Ectodermal cell (in vitro differentiated cells): ENCODE measurements around the gene ABCB6.
A peak's percentile ranks its signal among the peaks of the same experiment; 100 is the strongest.

ENCODE experiments used
- H3K27ac ChIP-seq: 2 replicates; pipeline ENCODE4 v1.7.0; 2013; ENCODE audit warnings: mild to moderate bottlenecking, low read depth, low read length; ENCODE audit not compliant: insufficient read depth, poor library complexity, severe bottlenecking
- H3K27me3 ChIP-seq: 2 replicates; pipeline ENCODE4 v1.7.0; 2013; ENCODE audit warnings: mild to moderate bottlenecking, low read length; ENCODE audit not compliant: insufficient read depth, control insufficient read depth, poor library complexity, severe bottlenecking
- H3K36me3 ChIP-seq: one replicate; pipeline ENCODE4 v1.7.0; 2013; ENCODE audit warnings: low read length; ENCODE audit not compliant: control insufficient read depth, insufficient read depth
- H3K4me1 ChIP-seq: one replicate; pipeline ENCODE4 v1.7.0; 2013; ENCODE audit warnings: low read length; ENCODE audit not compliant: control insufficient read depth, insufficient read depth
- H3K4me3 ChIP-seq: 2 replicates; pipeline ENCODE4 v1.7.0; 2013; ENCODE audit warnings: low read depth, low read length, control low read depth; ENCODE audit not compliant: insufficient read depth
- H3K9me3 ChIP-seq: 2 replicates; pipeline ENCODE4 v1.7.0; 2013; ENCODE audit warnings: mild to moderate bottlenecking, low read length, moderate library complexity; ENCODE audit not compliant: control insufficient read depth
- WGBS, 2 experiments: methylation state at CpG; one replicate each; pipeline ENCODE4 v1.1.7; 2013; ENCODE audit warnings: missing lambda C conversion rate in 2 of 2; 5-methylcytosine and 5-hydroxymethylcytosine counted together

ABCB6 gene

DNA sequence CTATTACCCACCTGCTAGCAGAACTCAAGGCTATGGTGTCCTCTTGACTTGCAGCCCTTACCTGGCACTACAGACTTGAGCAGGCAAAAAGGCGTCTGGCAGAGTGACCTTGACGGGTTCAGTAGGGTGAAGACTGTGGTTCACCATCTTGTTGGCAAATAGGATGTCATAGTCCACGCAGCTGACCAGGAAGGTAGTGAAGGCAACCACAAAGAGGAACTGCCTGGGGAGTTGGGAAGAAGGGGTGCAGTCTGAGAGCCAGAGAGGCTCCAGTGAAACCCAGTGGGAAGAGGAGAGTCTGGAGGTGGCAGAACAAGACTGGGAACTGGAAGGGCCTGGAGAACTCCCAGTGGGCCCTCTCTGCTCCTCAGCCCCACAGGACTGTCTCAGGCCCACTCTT is 6.6 kb upstream of the ABCB6 start:
- WGBS, 2 experiments, result 94 to 96% methylated on average over 3 of the region's 3 CpGs
- no peak overlapping the region for H3K27ac ChIP-seq

GRCh38 chr2:219223831-219224610 is 5.3 kb upstream of the ABCB6 start:
- Histone ChIP-seq H3K27ac (no peak overlapping the region), H3K36me3 (peaks cover 36% of the 10 kb centered on the region), H3K4me3 (no peak overlapping the region), H3K9me3 (no peaks in the 10 kb centered on the region), H3K4me1 (peaks cover 10% of the 10 kb centered on the region), H3K27me3 (no peaks in the 10 kb centered on the region)
- WGBS, 2 experiments, result 95 to 96% methylated on average over 31 of the region's 31 CpGs

More for the DNA sequence above, 6.6 kb upstream of the ABCB6 start:
- Histone ChIP-seq H3K4me1 (peaks cover 10% of the 10 kb centered on the region), H3K36me3 (peaks cover 30% of the 10 kb centered on the region), H3K4me3 (no peak overlapping the region), H3K27me3 (no peaks in the 10 kb centered on the region), H3K9me3 (no peaks in the 10 kb centered on the region)

DNA sequence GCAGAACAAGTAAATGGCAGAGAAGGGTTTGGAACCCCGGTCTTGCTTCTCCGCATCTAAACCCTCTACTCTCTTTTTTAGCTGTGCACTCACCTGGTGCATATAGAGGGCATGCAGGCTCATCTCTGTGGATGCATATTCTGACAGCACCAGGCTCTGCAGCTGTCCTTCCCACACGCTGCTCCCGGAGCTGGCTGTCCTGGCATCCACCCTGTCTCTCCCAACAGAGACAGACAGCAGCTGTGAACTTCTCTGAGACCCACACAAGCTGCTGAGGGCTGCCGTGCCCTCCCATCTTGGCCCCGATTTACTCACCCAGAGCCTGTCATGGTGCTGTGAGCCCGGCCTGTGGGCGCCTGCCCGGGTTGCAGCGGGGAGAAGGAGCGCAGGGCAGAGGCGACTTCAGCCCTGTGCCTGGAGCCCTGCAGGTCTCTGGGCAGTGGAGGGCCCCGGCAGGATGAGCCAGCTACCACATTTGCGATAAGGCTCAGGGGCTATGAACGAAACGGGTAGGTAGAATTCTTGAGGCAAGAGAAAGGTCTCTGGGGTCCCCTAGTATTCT is 3.3 kb upstream of the ABCB6 start:
- no peak overlapping the region for H3K27ac ChIP-seq
- no peak overlapping the region for H3K4me3 ChIP-seq
- peaks cover 36% of the 10 kb centered on the region for H3K36me3 ChIP-seq

GRCh38 chr2:219220652-219221402 is 2.1 kb upstream of the ABCB6 start:
- 97% methylated on average over 18 to 19 of the region's 19 CpGs for WGBS, 2 experiments
- Histone ChIP-seq H3K36me3 (peaks cover 36% of the 10 kb centered on the region), H3K4me3 (no peak overlapping the region), H3K27me3 (no peaks in the 10 kb centered on the region), H3K4me1 (no peaks in the 10 kb centered on the region), H3K27ac (no peak overlapping the region), H3K9me3 (no peaks in the 10 kb centered on the region)

More for the DNA sequence above, 3.3 kb upstream of the ABCB6 start:
- H3K9me3 ChIP-seq, result no peaks in the 10 kb centered on the region
- WGBS, 2 experiments, result 94 to 96% methylated on average over 16 of the region's 16 CpGs
- no peaks in the 10 kb centered on the region for H3K4me1 ChIP-seq
- no peaks in the 10 kb centered on the region for H3K27me3 ChIP-seq

GRCh38 chr2:219219784-219220532 is 1.2 kb upstream of the ABCB6 start:
- H3K9me3 ChIP-seq, result no peaks in the 10 kb centered on the region
- no peaks in the 10 kb centered on the region for H3K27me3 ChIP-seq
- WGBS, 2 experiments, result 96 to 97% methylated on average over 18 of the region's 18 CpGs
- H3K27ac ChIP-seq, result no peak overlapping the region
- no peak overlapping the region for H3K4me3 ChIP-seq
- H3K4me1 ChIP-seq, result no peaks in the 10 kb centered on the region
- peaks cover 33% of the 10 kb centered on the region for H3K36me3 ChIP-seq

GRCh38 chr2:219218217-219218731 is 484 bp downstream of the ABCB6 start:
- H3K4me1 ChIP-seq, result no peaks in the 10 kb centered on the region
- no peaks in the 10 kb centered on the region for H3K9me3 ChIP-seq
- H3K27me3 ChIP-seq, result no peaks in the 10 kb centered on the region
- H3K36me3 ChIP-seq, result peaks cover 19% of the 10 kb centered on the region
- WGBS, 2 experiments, result 3% methylated on average over 37 of the region's 37 CpGs
- H3K27ac ChIP-seq, result peak overlapping the region; percentile 9
- H3K4me3 ChIP-seq, result peak overlapping the region; percentile 42

DNA sequence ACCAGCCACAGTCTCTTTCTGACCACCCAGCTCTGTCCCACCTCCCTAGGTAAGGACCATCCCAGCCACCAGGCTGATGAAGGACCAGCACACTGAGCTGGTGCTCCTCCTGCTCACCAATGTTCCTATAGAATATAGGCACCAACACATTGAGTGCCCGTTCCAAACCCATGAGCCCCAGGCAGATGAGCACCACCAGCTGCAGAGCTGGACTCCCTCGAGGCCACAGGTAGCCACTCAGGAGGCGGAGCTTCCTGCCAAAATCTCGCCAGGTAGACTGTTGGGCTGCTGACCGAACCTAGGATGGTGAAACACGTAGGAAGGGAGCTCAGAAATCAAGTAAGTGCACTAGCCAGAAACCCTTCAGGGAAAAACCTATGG is 2.2 kb downstream of the ABCB6 start:
- H3K27me3 ChIP-seq, result no peaks in the 10 kb centered on the region
- H3K36me3 ChIP-seq, result peaks cover 12% of the 10 kb centered on the region
- no peaks in the 10 kb centered on the region for H3K4me1 ChIP-seq
- 92 to 93% methylated on average over 6 of the region's 6 CpGs for WGBS, 2 experiments
- H3K4me3 ChIP-seq, result no peak overlapping the region
- no peaks in the 10 kb centered on the region for H3K9me3 ChIP-seq
- no peak overlapping the region for H3K27ac ChIP-seq

GRCh38 chr2:219215871-219216534 is 2.8 kb downstream of the ABCB6 start:
- WGBS, 2 experiments, result 95% methylated on average over 27 of the region's 27 CpGs
- H3K27me3 ChIP-seq, result no peaks in the 10 kb centered on the region
- no peaks in the 10 kb centered on the region for H3K4me1 ChIP-seq
- H3K9me3 ChIP-seq, result no peaks in the 10 kb centered on the region
- no peak overlapping the region for H3K4me3 ChIP-seq
- H3K36me3 ChIP-seq, result peaks cover 8% of the 10 kb centered on the region
- no peak overlapping the region for H3K27ac ChIP-seq

- Histone ChIP-seq H3K27ac (no peak overlapping the region), H3K4me3 (no peak overlapping the region), H3K27me3 (no peaks in the 10 kb centered on the region), H3K9me3 (no peaks in the 10 kb centered on the region), H3K4me1 (no peaks in the 10 kb centered on the region), H3K36me3 (peaks cover 2% of the 10 kb centered on the region)
- WGBS, 2 experiments, result 95 to 97% methylated on average over 6 of the region's 6 CpGs
Observed at GRCh38 chr2:219214786-219215185, 4.0 kb downstream of the ABCB6 start.
